Subcutaneous abdominal adipose tissue (tissue), 5 donors: Measurements from ENCODE around the gene ECI1.

Experiments used
- H3K27ac ChIP-seq: one replicate; pipeline ENCODE4 v1.7.0; 2013; ENCODE audit warnings: low read depth, mild to moderate bottlenecking, inconsistent platforms, low read length, moderate library complexity
- H3K27me3 ChIP-seq, 5 donors: one replicate each; pipeline ENCODE4 v1.7.0; 2013; ENCODE audit warnings: low read length in 5 of 5, inconsistent platforms in 1 of 5; ENCODE audit not compliant: control insufficient read depth in 5 of 5, insufficient read depth in 4 of 5
- H3K36me3 ChIP-seq, 5 donors: one replicate each; pipeline ENCODE4 v1.7.0; 2013; ENCODE audit warnings: low read length in 5 of 5; ENCODE audit not compliant: control insufficient read depth in 5 of 5, insufficient read depth in 5 of 5
- H3K4me1 ChIP-seq, 5 donors: one replicate each; pipeline ENCODE4 v1.7.0; 2013; ENCODE audit warnings: low read length in 5 of 5, mild to moderate bottlenecking in 3 of 5, moderate library complexity in 1 of 5; ENCODE audit not compliant: control insufficient read depth in 5 of 5, insufficient read depth in 5 of 5
- H3K4me3 ChIP-seq, 5 donors: one replicate each; pipeline ENCODE4 v1.7.0; 2013; ENCODE audit warnings: low read length in 5 of 5, low read depth in 1 of 5
- H3K9ac ChIP-seq, 5 donors: one replicate each; pipeline ENCODE4 v1.7.0; 2013; ENCODE audit warnings: low read length in 5 of 5, mild to moderate bottlenecking in 4 of 5, moderate library complexity in 3 of 5
- H3K9me3 ChIP-seq, 5 donors: one replicate each; pipeline ENCODE4 v1.7.0; 2013; ENCODE audit warnings: low read length in 5 of 5; ENCODE audit not compliant: control insufficient read depth in 5 of 5
- donor health status: healthy.
- donor health status: healthy.
- donor health status: healthy.
- donor health status: healthy.
- donor health status: healthy.

ECI1 gene

DNA sequence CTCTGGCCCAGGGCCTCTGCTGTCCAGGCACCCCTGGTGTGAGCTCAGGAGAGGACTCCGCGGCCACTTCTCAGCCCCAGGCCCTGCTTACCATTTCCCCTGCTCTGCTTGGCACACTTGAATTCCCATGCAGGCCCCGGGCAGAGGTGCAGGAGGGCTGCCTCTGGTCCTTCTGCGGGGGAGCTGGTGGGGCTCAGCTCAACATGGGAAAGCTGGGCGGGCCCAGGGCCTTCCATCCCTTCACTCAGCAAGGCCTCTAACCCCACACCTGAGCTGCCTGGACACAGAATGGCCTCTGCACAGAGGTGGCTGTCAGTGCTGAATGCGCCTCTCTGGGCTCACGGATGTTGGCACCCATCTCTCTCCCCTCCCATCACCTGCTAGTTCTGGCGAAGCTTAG, 29.1 kb upstream of the ECI1 start:
- Histone ChIP-seq H3K9me3 (no peaks in the 10 kb centered on the region), H3K9ac (no peak overlapping the region), H3K36me3 (peaks cover 0 to 68% (median 32%) of the 10 kb centered on the region in 5 donors), H3K27ac (no peak overlapping the region), H3K4me3 (no peak overlapping the region), H3K27me3 (no peaks in the 10 kb centered on the region), H3K4me1 (peaks cover 0 to 9% (median 7%) of the 10 kb centered on the region in 5 donors)

GRCh38 chr16:2278956-2279800, 27.8 kb upstream of the ECI1 start:
- no peak overlapping the region for H3K9ac ChIP-seq
- H3K27ac ChIP-seq: no peak overlapping the region
- H3K4me1 ChIP-seq: peaks cover 0 to 19% (median 7%) of the 10 kb centered on the region in 5 donors
- no peaks in the 10 kb centered on the region for H3K27me3 ChIP-seq
- H3K4me3 ChIP-seq: no peak overlapping the region
- H3K36me3 ChIP-seq: peaks cover 0 to 56% (median 26%) of the 10 kb centered on the region in 5 donors
- H3K9me3 ChIP-seq: no peaks in the 10 kb centered on the region

DNA sequence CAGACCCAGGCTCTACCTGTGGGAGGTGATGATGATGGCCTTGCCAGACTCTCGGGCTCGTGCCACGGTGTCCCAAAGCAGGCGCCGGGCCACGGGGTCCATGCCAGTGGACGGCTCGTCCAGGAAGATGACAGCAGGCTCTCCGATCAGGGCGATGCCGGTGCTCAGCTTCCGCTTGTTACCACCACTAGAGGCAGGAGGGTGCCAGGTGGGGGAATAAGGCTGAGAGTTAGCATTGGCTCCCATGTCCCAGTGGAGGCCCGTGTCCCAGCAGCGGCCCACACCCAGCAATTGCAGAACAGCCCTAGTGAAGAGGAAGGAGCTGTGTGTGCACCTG, 26.9 kb upstream of the ECI1 start:
- H3K9ac ChIP-seq: no peak overlapping the region
- peaks cover 0 to 47% (median 21%) of the 10 kb centered on the region in 5 donors for H3K36me3 ChIP-seq
- H3K4me1 ChIP-seq: peaks cover 0 to 28% (median 13%) of the 10 kb centered on the region in 5 donors
- no peak overlapping the region for H3K27ac ChIP-seq
- H3K9me3 ChIP-seq: no peaks in the 10 kb centered on the region
- no peaks in the 10 kb centered on the region for H3K27me3 ChIP-seq
- H3K4me3 ChIP-seq: no peak overlapping the region

GRCh38 chr16:2277466-2278271, 26.3 kb upstream of the ECI1 start:
- no peaks in the 10 kb centered on the region for H3K27me3 ChIP-seq
- H3K4me1 ChIP-seq: peaks cover 0 to 30% (median 14%) of the 10 kb centered on the region in 5 donors
- no peaks in the 10 kb centered on the region for H3K9me3 ChIP-seq
- no peak overlapping the region for H3K4me3 ChIP-seq
- no peak overlapping the region for H3K9ac ChIP-seq
- no peak overlapping the region for H3K27ac ChIP-seq
- peaks cover 0 to 42% (median 17%) of the 10 kb centered on the region in 5 donors for H3K36me3 ChIP-seq

GRCh38 chr16:2276368-2277195, 25.2 kb upstream of the ECI1 start:
- peaks cover 0 to 42% (median 17%) of the 10 kb centered on the region in 5 donors for H3K36me3 ChIP-seq
- H3K9ac ChIP-seq: no peak overlapping the region
- no peaks in the 10 kb centered on the region for H3K27me3 ChIP-seq
- peaks cover 0 to 33% (median 16%) of the 10 kb centered on the region in 5 donors for H3K4me1 ChIP-seq
- H3K27ac ChIP-seq: no peak overlapping the region
- H3K9me3 ChIP-seq: no peaks in the 10 kb centered on the region
- H3K4me3 ChIP-seq: no peak overlapping the region

DNA sequence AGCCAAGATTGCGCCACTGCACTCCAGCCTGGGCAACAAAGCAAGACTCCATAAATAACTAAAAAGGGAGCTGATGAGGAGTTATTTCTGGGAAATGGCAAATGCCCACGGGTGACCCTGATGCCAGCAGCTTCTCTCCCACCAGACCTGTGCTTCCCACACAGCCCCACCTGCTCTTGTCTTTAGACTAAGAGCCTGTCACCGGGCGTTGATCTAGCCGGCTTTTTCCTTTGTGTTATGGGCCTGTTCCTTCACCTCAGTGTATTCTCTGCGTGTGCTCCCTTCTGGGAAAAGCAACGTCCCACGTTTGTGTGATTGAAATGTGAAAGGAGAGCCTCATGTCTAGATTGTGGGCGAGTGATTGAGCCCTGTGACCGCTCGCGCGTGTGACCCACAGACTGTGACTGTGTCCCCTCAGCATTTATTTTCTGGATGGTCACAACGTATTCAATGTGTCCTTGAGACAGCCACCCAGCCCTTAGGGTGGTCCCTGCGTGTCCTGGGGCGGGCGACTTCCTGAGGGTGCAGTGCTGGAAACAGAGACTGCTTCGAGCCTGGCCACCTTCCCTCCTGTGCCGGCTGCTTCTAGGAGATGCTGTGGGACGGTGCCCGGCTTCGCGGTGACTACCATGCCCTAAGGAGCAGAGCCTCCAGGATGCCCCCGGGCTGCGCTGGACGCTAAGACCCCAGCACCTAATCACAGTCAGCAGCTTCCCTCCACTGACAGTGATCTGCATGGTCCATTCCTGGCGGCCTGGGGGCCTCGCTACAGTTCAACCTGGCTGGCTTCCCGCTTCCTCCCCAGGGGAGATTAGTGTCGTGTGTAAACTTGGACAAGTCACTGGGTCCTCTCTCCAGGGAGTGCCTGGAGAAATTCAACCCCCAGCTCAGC, 24.3 kb upstream of the ECI1 start:
- Histone ChIP-seq H3K4me3 (no peak overlapping the region), H3K4me1 (peaks cover 0 to 33% (median 16%) of the 10 kb centered on the region in 5 donors), H3K9ac (no peak overlapping the region), H3K27me3 (no peaks in the 10 kb centered on the region), H3K9me3 (no peaks in the 10 kb centered on the region), H3K36me3 (peaks cover 0 to 36% (median 12%) of the 10 kb centered on the region in 5 donors), H3K27ac (no peak overlapping the region)

DNA sequence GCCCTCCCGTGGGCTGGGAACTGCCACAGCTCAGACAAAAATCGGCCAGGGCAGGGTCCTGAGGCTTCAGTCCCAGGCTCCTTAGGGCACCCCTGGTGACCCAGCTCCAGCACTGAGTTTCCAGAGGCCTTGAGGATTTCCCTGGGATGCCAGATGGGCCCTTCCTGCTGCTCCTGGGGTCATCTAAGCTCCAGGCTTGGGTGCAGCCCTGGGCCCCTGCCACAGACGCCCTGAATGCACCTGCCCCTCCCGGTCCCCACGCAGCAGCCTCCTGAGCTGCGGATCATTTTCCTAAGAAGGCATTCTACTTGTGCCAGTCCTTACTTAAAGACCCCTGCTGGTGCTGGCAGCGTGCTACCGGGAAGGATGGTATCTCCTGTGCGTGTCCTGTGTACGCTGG, 22.5 kb upstream of the ECI1 start:
- H3K27me3 ChIP-seq: no peaks in the 10 kb centered on the region
- peak overlapping the region in 2 of 5 donors; percentile 35 to 43 for H3K9ac ChIP-seq
- no peaks in the 10 kb centered on the region for H3K9me3 ChIP-seq
- peaks cover 5 to 45% (median 28%) of the 10 kb centered on the region in 5 donors for H3K4me1 ChIP-seq
- no peak overlapping the region for H3K27ac ChIP-seq
- H3K4me3 ChIP-seq: no peak overlapping the region
- H3K36me3 ChIP-seq: peaks cover 0 to 27% (median 9%) of the 10 kb centered on the region in 5 donors

GRCh38 chr16:2273484-2273883, 22.1 kb upstream of the ECI1 start:
- H3K4me1 ChIP-seq: peaks cover 5 to 48% (median 32%) of the 10 kb centered on the region in 5 donors
- peak overlapping the region in 2 of 5 donors; percentile 35 to 43 for H3K9ac ChIP-seq
- H3K27me3 ChIP-seq: no peaks in the 10 kb centered on the region
- H3K36me3 ChIP-seq: peaks cover 0 to 24% (median 9%) of the 10 kb centered on the region in 5 donors
- no peaks in the 10 kb centered on the region for H3K9me3 ChIP-seq
- H3K4me3 ChIP-seq: no peak overlapping the region
- no peak overlapping the region for H3K27ac ChIP-seq
